ENCODE results near the gene SPOCD1. TPM values are rescaled to one million over a fixed set of nuclear protein-coding genes. Genes with fewer than 3 reads are reported as not detected.

Gene SPOCD1
- total RNA-seq, 2 experiments from 2014 or later, result 0.60 to 1.0 TPM

DNA sequence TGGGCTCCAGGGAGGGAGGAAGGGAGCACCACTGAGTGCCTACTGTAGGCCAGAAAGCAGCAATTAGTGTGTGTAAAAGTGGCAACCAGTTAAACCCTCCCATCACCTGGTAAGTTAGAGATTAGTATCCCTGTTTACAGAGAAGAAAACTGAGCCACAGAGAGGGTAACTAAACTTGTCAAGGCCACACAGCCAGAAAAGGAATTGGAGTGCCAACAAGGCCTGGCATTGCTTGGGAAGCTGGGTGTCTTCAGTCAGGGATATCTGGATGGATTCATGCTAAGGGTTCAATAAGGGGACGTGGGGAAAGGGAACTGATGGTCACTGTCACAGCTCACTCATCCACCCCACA is 28.1 kb downstream of the SPOCD1 start:
- Histone ChIP-seq H2AFZ (ENCODE audit: low read length) (peak overlapping the region; percentile 82; the same call in 1 of the 2 replicates), H3K79me2 (ENCODE audit: insufficient read depth, low read depth, low read length) (no peaks in the 10 kb centered on the region), H4K20me1 (ENCODE audit: insufficient read depth, low read length) (no peaks in the 10 kb centered on the region), H3K9me2 (ENCODE audit: insufficient read depth, low read length) (no peaks in the 10 kb centered on the region), H3K36me3 (ENCODE audit: insufficient read depth, low read length) (no peaks in the 10 kb centered on the region), H3K4me3 (ENCODE audit: low read depth, low read length, poor library complexity, severe bottlenecking) (peak overlapping the region; percentile 77), H3K27ac (ENCODE audit: low read depth, low read length, poor library complexity, severe bottlenecking) (peak overlapping the region; percentile 82), H3K9me3 (ENCODE audit: low read length) (no peaks in the 10 kb centered on the region), H3K4me2 (ENCODE audit: low read length) (peak overlapping the region; percentile 90), H3K4me1 (ENCODE audit: insufficient read depth, low read length, poor library complexity, severe bottlenecking) (peaks cover 61% of the 10 kb centered on the region)
- ChIA-PET CTCF (ENCODE audit: unreplicated experiment) (interaction anchor here (1.5 to 2.5 kb wide), 2 partner anchors 21 to 42 kb away, joined by 4 to 13 read pairs; no protein-coding TSS in a partner anchor), POLR2A (no interaction called here)
- intact Hi-C loops (cut with micrococcal nuclease; ENCODE audit: unreplicated experiment), result loop anchor here (5.0 kb wide), 1 partner anchor 365 kb away; no protein-coding TSS in a partner anchor
- BruUV-seq (replicated peaks), result no TSS peak
- peak; percentile 18 for DNase-seq (ENCODE audit: low spot score)
- TF ChIP-seq EZH2phosphoT487 (IDR thresholded peaks at IDR 0.05; ENCODE audit: borderline replicate concordance, low read depth, low read length), result no peak
- TF ChIP-seq, protein P1, sequence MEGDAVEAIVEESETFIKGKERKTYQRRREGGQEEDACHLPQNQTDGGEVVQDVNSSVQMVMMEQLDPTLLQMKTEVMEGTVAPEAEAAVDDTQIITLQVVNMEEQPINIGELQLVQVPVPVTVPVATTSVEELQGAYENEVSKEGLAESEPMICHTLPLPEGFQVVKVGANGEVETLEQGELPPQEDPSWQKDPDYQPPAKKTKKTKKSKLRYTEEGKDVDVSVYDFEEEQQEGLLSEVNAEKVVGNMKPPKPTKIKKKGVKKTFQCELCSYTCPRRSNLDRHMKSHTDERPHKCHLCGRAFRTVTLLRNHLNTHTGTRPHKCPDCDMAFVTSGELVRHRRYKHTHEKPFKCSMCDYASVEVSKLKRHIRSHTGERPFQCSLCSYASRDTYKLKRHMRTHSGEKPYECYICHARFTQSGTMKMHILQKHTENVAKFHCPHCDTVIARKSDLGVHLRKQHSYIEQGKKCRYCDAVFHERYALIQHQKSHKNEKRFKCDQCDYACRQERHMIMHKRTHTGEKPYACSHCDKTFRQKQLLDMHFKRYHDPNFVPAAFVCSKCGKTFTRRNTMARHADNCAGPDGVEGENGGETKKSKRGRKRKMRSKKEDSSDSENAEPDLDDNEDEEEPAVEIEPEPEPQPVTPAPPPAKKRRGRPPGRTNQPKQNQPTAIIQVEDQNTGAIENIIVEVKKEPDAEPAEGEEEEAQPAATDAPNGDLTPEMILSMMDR (conservative IDR thresholded peaks at IDR 0.05; ENCODE audit: low read length), result no peak

DNA sequence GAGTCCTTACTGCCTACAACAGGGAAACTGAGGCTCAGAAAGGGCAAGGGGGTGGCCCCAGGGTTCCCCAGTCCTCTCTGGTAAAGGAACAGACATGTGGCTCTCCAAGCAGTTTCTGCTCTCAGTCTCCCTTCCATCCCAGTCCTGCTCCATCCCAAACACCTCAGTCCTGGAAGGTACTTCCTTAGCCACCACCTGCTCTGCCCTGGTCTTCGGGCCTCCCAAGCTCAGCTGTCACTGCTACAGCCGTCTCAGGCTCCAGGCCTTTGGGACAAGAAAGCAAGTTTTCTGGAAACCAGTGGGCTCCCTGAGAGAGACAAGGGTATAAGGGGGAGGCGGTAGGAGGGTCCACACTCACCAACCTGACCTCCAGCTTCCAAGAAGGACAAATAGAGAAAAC is 28.6 kb downstream of the SPOCD1 start:
- peak overlapping the region; percentile 90 for H3K4me2 ChIP-seq (ENCODE audit: low read length)
- intact Hi-C loops (cut with micrococcal nuclease; ENCODE audit: unreplicated experiment), result loop anchor here (5.0 kb wide), 1 partner anchor 365 kb away; no protein-coding TSS in a partner anchor
- no peaks in the 10 kb centered on the region for H3K79me2 ChIP-seq (ENCODE audit: insufficient read depth, low read depth, low read length)
- H3K9me2 ChIP-seq (ENCODE audit: insufficient read depth, low read length), result no peaks in the 10 kb centered on the region
- H2AFZ ChIP-seq (ENCODE audit: low read length), result no peak overlapping the region; the same call in 1 of the 2 replicates
- peak overlapping the region; percentile 82 for H3K27ac ChIP-seq (ENCODE audit: low read depth, low read length, poor library complexity, severe bottlenecking)
- ChIA-PET CTCF (ENCODE audit: unreplicated experiment) (interaction anchor here (2.5 kb wide), 1 partner anchor 42 kb away, joined by 13 read pairs; no protein-coding TSS in a partner anchor), POLR2A (interaction anchor here (0.6 kb wide), 1 partner anchor 137 kb away, joined by 3 read pairs; no protein-coding TSS in a partner anchor)
- H3K36me3 ChIP-seq (ENCODE audit: insufficient read depth, low read length), result no peaks in the 10 kb centered on the region
- BruUV-seq (replicated peaks), result no TSS peak
- H3K4me1 ChIP-seq (ENCODE audit: insufficient read depth, low read length, poor library complexity, severe bottlenecking), result peaks cover 66% of the 10 kb centered on the region
- H3K4me3 ChIP-seq (ENCODE audit: low read depth, low read length, poor library complexity, severe bottlenecking), result peak overlapping the region; percentile 77
- no peak for TF ChIP-seq EZH2phosphoT487 (IDR thresholded peaks at IDR 0.05; ENCODE audit: borderline replicate concordance, low read depth, low read length)
- TF ChIP-seq, protein P1 (conservative IDR thresholded peaks at IDR 0.05; ENCODE audit: low read length), result no peak
- no peaks in the 10 kb centered on the region for H3K9me3 ChIP-seq (ENCODE audit: low read length)
- no peaks in the 10 kb centered on the region for H4K20me1 ChIP-seq (ENCODE audit: insufficient read depth, low read length)
- no peak for DNase-seq (ENCODE audit: low spot score)
